Measurements from ENCODE around the gene NOM1.

Gene NOM1

DNA sequence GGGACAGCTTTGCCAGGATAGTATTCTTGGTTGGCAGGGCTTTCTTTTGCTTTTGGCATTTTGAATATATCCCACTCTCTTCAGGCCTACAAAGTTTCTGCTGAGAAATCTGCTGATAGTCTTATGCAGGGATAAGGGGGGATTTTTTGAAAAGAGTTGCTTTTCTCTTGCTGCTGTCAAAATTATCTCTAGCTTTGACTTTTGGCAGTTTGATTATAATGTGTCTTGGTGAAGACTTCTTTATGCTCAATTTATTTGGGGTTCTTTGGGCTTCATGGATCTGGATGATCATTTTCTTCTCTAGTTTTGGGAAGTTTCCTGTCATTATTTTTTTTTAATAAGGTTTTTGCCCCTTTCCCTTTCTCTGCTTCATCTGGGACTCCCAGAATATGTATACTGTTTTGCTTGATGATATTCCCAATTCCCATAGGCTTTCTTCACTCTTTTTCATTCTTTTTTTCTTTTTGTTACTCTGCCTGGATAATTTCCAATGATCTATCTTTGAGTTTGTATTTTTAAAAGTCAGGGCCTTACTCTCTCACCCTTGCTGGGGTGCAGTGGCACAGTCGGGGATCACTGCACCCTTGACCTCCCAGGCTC, 29.6 kb downstream of the NOM1 start:
- H3K27me3 ChIP-seq: no peaks in the 10 kb centered on the region
- H3K4me3 ChIP-seq (ENCODE audit: low read depth, low read length): no peak overlapping the region
- DNase-seq: no peak
- no peaks in the 10 kb centered on the region for H3K9me3 ChIP-seq
- TF ChIP-seq, protein P1, sequence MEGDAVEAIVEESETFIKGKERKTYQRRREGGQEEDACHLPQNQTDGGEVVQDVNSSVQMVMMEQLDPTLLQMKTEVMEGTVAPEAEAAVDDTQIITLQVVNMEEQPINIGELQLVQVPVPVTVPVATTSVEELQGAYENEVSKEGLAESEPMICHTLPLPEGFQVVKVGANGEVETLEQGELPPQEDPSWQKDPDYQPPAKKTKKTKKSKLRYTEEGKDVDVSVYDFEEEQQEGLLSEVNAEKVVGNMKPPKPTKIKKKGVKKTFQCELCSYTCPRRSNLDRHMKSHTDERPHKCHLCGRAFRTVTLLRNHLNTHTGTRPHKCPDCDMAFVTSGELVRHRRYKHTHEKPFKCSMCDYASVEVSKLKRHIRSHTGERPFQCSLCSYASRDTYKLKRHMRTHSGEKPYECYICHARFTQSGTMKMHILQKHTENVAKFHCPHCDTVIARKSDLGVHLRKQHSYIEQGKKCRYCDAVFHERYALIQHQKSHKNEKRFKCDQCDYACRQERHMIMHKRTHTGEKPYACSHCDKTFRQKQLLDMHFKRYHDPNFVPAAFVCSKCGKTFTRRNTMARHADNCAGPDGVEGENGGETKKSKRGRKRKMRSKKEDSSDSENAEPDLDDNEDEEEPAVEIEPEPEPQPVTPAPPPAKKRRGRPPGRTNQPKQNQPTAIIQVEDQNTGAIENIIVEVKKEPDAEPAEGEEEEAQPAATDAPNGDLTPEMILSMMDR (IDR thresholded peaks at IDR 0.05; ENCODE audit: low read depth, low read length): no peak
- 0 out of 2 replicates have a peak, but pooled peaks cover 4% of the 10 kb centered on the region for H3K36me3 ChIP-seq
- H3K4me1 ChIP-seq: no peaks in the 10 kb centered on the region

DNA sequence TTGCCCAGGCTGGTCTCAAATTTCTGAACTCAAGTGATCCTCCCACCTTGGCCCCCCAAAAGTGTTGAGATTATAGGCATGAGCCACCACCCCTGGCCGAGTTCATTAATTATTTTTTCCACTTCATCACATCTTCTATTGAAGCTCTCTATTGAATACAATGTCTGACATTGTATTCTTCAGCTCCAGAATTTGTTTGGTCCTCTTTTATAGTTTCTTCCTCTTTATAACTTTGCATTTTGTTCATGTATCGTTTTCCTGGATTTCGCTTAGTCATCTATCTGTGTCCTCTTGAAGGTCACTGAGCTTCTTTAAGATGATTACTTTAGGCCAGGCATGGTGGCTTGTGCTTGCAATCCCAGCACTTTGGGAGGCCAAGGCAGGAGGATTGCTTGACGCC, 30.2 kb downstream of the NOM1 start:
- TF ChIP-seq, protein P1 (IDR thresholded peaks at IDR 0.05; ENCODE audit: low read depth, low read length): no peak
- Histone ChIP-seq H3K4me3 (ENCODE audit: low read depth, low read length) (no peak overlapping the region), H3K9me3 (no peaks in the 10 kb centered on the region)

DNA sequence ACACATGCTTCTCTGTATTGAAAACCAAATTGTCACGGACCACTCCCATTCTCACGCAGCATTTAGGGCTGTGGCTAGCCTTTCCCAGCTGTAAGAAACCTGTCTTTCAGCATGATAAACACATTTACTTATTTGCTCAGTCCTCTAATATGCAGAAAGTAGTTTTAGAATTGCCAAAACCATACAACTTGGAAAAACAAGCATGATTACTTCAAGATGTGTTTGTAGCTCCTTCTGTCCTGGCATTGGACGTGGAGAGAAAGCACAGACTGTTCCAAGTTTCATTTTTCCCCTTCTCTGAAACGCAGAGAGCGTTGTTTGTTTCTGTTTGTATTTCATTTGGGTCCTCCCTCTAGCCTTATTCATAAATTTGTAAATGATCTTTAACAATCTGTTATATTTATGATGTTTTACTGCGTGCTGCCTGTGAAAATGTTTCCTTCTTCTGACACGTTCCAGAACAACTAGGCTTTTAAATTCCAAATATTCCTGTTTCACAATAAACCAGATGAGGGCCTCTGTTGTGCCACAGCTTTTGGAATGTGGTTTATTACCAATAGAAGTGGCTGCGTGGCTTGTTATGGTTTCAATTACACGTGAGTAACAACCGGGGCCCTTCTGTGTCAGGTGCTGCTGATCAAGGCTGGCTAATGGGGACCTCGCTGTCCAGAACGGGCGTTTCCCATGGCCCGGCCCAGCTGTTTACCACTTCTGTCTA, 34.8 kb downstream of the NOM1 start:
- Histone ChIP-seq H3K36me3 (0 out of 2 replicates have a peak, but pooled peaks cover 4% of the 10 kb centered on the region), H3K9me3 (no peaks in the 10 kb centered on the region), H3K27me3 (no peaks in the 10 kb centered on the region), H3K4me3 (ENCODE audit: low read depth, low read length) (no peak overlapping the region), H3K4me1 (no peaks in the 10 kb centered on the region)
- TF ChIP-seq, protein P1 (IDR thresholded peaks at IDR 0.05; ENCODE audit: low read depth, low read length): no peak
- no peak for DNase-seq

More for the DNA sequence above, 30.2 kb downstream of the NOM1 start:
- no peak for DNase-seq
- H3K36me3 ChIP-seq: 0 out of 2 replicates have a peak, but pooled peaks cover 4% of the 10 kb centered on the region
- H3K4me1 ChIP-seq: no peaks in the 10 kb centered on the region
- H3K27me3 ChIP-seq: no peaks in the 10 kb centered on the region

DNA sequence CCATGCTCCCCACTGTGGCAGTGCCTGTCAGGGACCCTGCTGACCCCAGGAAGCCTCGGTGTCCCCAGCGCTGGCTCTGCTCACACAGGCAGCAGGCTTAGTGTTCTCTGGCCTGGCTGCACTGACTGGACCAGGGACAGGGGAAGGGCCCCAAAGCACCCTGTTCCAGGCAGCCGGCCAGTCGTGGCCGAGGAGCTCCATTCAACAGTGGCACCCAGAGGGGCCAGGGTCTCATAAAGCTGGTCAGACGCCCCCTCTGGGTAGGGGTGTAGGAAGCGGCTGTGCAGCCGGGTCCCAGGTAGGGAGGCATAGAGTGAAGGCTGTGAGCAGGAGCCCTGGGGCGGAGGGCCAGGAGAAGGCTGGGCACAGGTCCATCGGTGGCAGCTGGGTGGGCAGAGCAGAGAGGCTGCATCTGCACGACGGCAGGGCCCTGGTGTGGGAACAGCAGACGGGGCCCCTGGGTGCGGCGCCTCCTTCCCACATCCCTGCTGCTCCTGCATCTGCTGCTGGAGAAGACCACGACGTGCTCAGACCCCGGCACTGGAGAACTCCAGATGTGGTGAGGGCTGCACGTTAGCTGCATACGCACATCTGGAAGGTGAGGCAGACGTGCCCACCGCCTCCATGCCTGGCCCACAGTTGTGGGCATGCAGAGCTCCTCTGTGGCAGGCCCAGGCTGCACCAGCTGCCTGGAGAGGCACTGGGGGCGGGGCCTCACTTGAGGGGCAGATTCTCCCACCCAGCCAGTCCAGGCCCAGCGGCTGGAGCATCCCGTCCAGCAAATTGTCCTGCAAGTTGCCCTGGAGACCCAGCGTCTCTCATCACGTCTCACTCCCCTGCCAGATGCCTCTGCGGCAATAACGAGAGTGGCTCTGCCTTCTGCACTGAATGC, 35.8 kb downstream of the NOM1 start:
- H3K9me3 ChIP-seq: no peaks in the 10 kb centered on the region
- no peak for DNase-seq
- no peaks in the 10 kb centered on the region for H3K4me1 ChIP-seq
- H3K36me3 ChIP-seq: no peaks in the 10 kb centered on the region
- H3K4me3 ChIP-seq (ENCODE audit: low read depth, low read length): no peak overlapping the region
- TF ChIP-seq, protein P1 (IDR thresholded peaks at IDR 0.05; ENCODE audit: low read depth, low read length): no peak
- no peaks in the 10 kb centered on the region for H3K27me3 ChIP-seq

DNA sequence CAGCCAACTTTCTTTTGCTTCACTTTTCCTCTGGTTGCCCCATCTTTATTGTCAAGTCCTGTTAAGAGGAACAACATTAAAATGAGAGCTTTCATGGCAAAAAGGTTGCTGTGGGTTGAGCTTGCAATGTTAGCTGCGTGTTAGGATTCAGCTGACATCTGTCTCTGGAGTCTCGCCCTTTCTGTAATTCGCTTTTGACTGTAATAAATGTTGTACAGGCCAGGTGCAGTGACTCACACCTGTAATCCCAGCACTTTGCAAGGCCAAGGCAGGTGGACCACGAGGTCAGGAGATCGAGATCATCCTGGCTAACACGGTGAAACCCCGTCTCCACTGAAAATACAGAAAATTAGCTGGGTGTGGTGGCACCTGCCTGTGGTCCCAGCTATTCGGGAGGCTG, 36.9 kb downstream of the NOM1 start:
- Histone ChIP-seq H3K9me3 (no peaks in the 10 kb centered on the region), H3K4me1 (no peaks in the 10 kb centered on the region), H3K4me3 (ENCODE audit: low read depth, low read length) (no peak overlapping the region), H3K36me3 (no peaks in the 10 kb centered on the region), H3K27me3 (no peaks in the 10 kb centered on the region)
- TF ChIP-seq, protein P1 (IDR thresholded peaks at IDR 0.05; ENCODE audit: low read depth, low read length): no peak
- DNase-seq: no peak
